Measurements from ENCODE around the gene COTL1. TPM values are rescaled to one million over a fixed set of nuclear protein-coding genes. Genes with fewer than 3 reads are reported as not detected.
A peak's percentile ranks its signal among the peaks of the same experiment; 100 is the strongest.

The COTL1 gene
- total and polyA plus RNA-seq, 3 experiments from 2014 or later, result 373 to 653 (median 388) TPM

- no peak for DNase-seq
- no peaks in the 10 kb centered on the region for H3K36me3 ChIP-seq (ENCODE audit: insufficient read depth, low read length)
- Mint-ChIP-seq H3K27ac (peak overlapping the region; percentile 86 to 97 (median 94)), H3K9me3 (no peaks in the 10 kb centered on the region), H3K4me3 (peak overlapping the region; percentile 52 to 88 (median 80)), H3K36me3 (peaks cover 0 to 52% (median 10%) of the 10 kb centered on the region in 3 donors), H3K4me1 (peaks cover 88 to 97% (median 97%) of the 10 kb centered on the region in 3 donors), H3K27me3 (peaks cover 0 to under 1% of the 10 kb centered on the region in 2 donors)
- CTCF ChIA-PET, result interaction anchor here (1.0 to 4.4 kb wide), 8 partner anchors 9 to 102 kb away, joined by 3 to 42 read pairs (median 5); partner anchors contain the start of gene MEAK7
- no peaks in the 10 kb centered on the region for H3K9me3 ChIP-seq (ENCODE audit: low read length)
- POLR2A ChIA-PET, result interaction anchor here (0.6 to 4.1 kb wide), 8 partner anchors 9 to 92 kb away, joined by 3 to 77 read pairs (median 6); no protein-coding TSS in a partner anchor
- peaks cover 95% of the 10 kb centered on the region for H3K4me1 ChIP-seq (ENCODE audit: insufficient read depth, low read length)
- peak overlapping the region; percentile 49 for H3K4me3 ChIP-seq (ENCODE audit: low read length)
- no peak overlapping the region for H3K27ac ChIP-seq (ENCODE audit: low read depth, low read length)
- no peaks in the 10 kb centered on the region for H3K27me3 ChIP-seq (ENCODE audit: insufficient read depth, low read length, poor library complexity, severe bottlenecking)
These were observed 10.8 kb downstream of the COTL1 start for GRCh38 chr16:84607061-84607460.

DNA sequence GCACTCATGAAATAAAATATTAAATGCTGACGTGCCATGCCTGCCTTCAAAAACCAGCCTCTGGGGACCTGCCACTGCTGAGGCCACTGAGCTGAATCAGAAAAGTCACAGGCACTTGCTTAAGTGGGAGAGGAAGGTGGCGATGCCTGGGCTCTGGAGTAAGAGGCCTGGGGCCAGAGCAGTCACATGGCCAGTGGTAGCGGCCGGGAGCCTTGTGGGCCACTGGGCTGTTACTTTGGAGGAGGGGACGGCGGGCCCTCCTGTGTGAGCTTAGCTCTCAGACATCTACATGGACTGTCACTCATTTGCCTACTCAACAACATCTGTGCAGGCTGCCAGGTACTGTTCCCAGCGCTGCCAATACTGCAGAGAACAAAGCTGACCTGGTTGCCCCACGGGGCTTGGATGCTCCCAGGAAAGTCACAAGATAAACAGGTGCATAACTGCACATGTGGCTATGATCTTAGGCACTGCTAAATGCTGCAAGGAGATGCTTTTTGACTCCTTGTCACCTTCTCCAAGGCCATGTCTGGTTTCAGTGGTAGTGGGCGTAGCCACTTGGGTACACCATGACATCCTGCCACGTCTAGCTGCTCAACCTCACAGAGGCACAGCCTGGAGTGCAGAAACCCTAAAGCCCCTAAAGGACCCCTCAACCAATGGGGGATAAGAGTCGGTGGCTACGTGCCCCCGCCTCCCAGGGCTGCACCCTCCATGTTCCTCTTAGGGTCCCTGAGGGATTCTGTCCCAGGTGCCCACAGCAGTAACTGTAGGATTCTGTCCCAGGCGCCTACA lies 11.6 kb downstream of the COTL1 start:
- Mint-ChIP-seq H3K27me3 (no peaks in the 10 kb centered on the region), H3K27ac (peak overlapping the region; percentile 86 to 97 (median 94)), H3K4me3 (peak overlapping the region; percentile 49 to 88 (median 80)), H3K9me3 (no peaks in the 10 kb centered on the region), H3K36me3 (peaks cover 0 to 46% (median 8%) of the 10 kb centered on the region in 3 donors), H3K4me1 (peaks cover 86 to 97% (median 97%) of the 10 kb centered on the region in 3 donors)
- Histone ChIP-seq H3K4me3 (ENCODE audit: low read length) (peak overlapping the region; percentile 49), H3K4me1 (ENCODE audit: insufficient read depth, low read length) (peaks cover 95% of the 10 kb centered on the region), H3K36me3 (ENCODE audit: insufficient read depth, low read length) (no peaks in the 10 kb centered on the region), H3K9me3 (ENCODE audit: low read length) (no peaks in the 10 kb centered on the region), H3K27me3 (ENCODE audit: insufficient read depth, low read length, poor library complexity, severe bottlenecking) (no peaks in the 10 kb centered on the region), H3K27ac (ENCODE audit: low read depth, low read length) (peak overlapping the region; percentile 17)
- peak in 3 of 5 donors; percentile 46 to 81 (median 62) for DNase-seq
- POLR2A ChIA-PET, result interaction anchor here (0.7 to 4.1 kb wide), 6 partner anchors 9 to 91 kb away, joined by 3 to 77 read pairs (median 7); no protein-coding TSS in a partner anchor
- CTCF ChIA-PET, result interaction anchor here (1.1 to 4.4 kb wide), 8 partner anchors 10 to 101 kb away, joined by 3 to 42 read pairs (median 6); partner anchors contain the start of gene MEAK7

GRCh38 chr16:84605339-84605848 lies 12.5 kb downstream of the COTL1 start:
- peaks cover 95% of the 10 kb centered on the region for H3K4me1 ChIP-seq (ENCODE audit: insufficient read depth, low read length)
- H3K36me3 Mint-ChIP-seq, result peaks cover 0 to 41% (median 1%) of the 10 kb centered on the region in 3 donors

GRCh38 chr16:84604477-84605013 lies 13.3 kb downstream of the COTL1 start:
- Histone ChIP-seq H3K9me3 (ENCODE audit: low read length) (no peaks in the 10 kb centered on the region), H3K4me1 (ENCODE audit: insufficient read depth, low read length) (peaks cover 93% of the 10 kb centered on the region), H3K36me3 (ENCODE audit: insufficient read depth, low read length) (no peaks in the 10 kb centered on the region), H3K27me3 (ENCODE audit: insufficient read depth, low read length, poor library complexity, severe bottlenecking) (no peaks in the 10 kb centered on the region), H3K4me3 (ENCODE audit: low read length) (no peak overlapping the region), H3K27ac (ENCODE audit: low read depth, low read length) (no peak overlapping the region)
- H3K27ac Mint-ChIP-seq, result peak overlapping the region; percentile 49 to 98 (median 85)
- ChIA-PET POLR2A (interaction anchor here (0.8 to 3.3 kb wide), 2 partner anchors 10 to 11 kb away, joined by 4 to 22 read pairs; no protein-coding TSS in a partner anchor), CTCF (interaction anchor here (1.4 to 3.5 kb wide), 2 partner anchors 18 to 91 kb away, joined by 3 to 11 read pairs; no protein-coding TSS in a partner anchor)
- no peak for DNase-seq
- H3K9me3 Mint-ChIP-seq, result no peaks in the 10 kb centered on the region
- H3K27me3 Mint-ChIP-seq, result peaks cover 0 to 2% of the 10 kb centered on the region in 2 donors
- peak overlapping the region in 6 of 7 donors; percentile 1 to 72 (median 46) for H3K4me3 Mint-ChIP-seq
- H3K4me1 Mint-ChIP-seq, result peaks cover 85 to 97% (median 97%) of the 10 kb centered on the region in 3 donors
- peaks cover 0 to 38% (median 1%) of the 10 kb centered on the region in 3 donors for H3K36me3 Mint-ChIP-seq

More at GRCh38 chr16:84605339-84605848, 12.5 kb downstream of the COTL1 start:
- CTCF ChIA-PET, result interaction anchor here (1.4 to 4.4 kb wide), 5 partner anchors 10 to 100 kb away, joined by 3 to 42 read pairs (median 5); partner anchors contain the start of gene MEAK7
- peak overlapping the region in 4 of 7 donors; percentile 37 to 67 (median 45) for H3K4me3 Mint-ChIP-seq
- no peak for DNase-seq
- Histone ChIP-seq H3K27me3 (ENCODE audit: insufficient read depth, low read length, poor library complexity, severe bottlenecking) (no peaks in the 10 kb centered on the region), H3K36me3 (ENCODE audit: insufficient read depth, low read length) (no peaks in the 10 kb centered on the region), H3K9me3 (ENCODE audit: low read length) (no peaks in the 10 kb centered on the region), H3K27ac (ENCODE audit: low read depth, low read length) (no peak overlapping the region), H3K4me3 (ENCODE audit: low read length) (no peak overlapping the region)
- H3K27me3 Mint-ChIP-seq, result no peaks in the 10 kb centered on the region
- H3K9me3 Mint-ChIP-seq, result no peaks in the 10 kb centered on the region
- peak overlapping the region in 7 of 8 donors; percentile 80 to 97 (median 84) for H3K27ac Mint-ChIP-seq
- H3K4me1 Mint-ChIP-seq, result peaks cover 86 to 97% (median 97%) of the 10 kb centered on the region in 3 donors
- POLR2A ChIA-PET, result interaction anchor here (3.3 to 4.1 kb wide), 3 partner anchors 8 to 53 kb away, joined by 8 to 77 read pairs (median 22); no protein-coding TSS in a partner anchor

DNA sequence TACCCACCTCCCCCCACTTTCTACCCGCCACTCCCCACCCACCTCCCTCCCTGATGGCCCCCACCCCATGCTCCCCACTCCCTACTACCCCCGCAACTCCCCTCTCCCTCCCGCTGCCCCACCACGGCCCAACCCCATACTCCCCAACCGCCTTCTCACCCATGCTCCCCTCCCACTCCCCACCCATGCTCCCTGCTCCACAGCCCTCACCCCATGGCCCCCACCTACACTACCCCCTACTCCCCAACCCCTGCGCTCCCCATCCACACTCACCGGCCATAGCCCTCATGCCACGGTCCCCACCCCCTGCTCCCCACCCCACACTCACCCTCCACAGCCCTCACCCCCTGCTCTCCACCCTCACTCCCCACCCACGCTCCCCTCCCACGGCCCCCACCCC lies 13.9 kb downstream of the COTL1 start:
- Histone ChIP-seq H3K4me1 (ENCODE audit: insufficient read depth, low read length) (peaks cover 93% of the 10 kb centered on the region), H3K27ac (ENCODE audit: low read depth, low read length) (no peak overlapping the region), H3K9me3 (ENCODE audit: low read length) (no peaks in the 10 kb centered on the region), H3K4me3 (ENCODE audit: low read length) (no peak overlapping the region), H3K27me3 (ENCODE audit: insufficient read depth, low read length, poor library complexity, severe bottlenecking) (no peaks in the 10 kb centered on the region), H3K36me3 (ENCODE audit: insufficient read depth, low read length) (no peaks in the 10 kb centered on the region)
- Mint-ChIP-seq H3K9me3 (no peaks in the 10 kb centered on the region), H3K4me1 (peaks cover 84 to 97% (median 97%) of the 10 kb centered on the region in 3 donors), H3K27ac (peak overlapping the region in 4 of 8 donors; percentile 86 to 100 (median 96)), H3K36me3 (peaks cover 0 to 38% (median 1%) of the 10 kb centered on the region in 3 donors), H3K4me3 (peak overlapping the region in 3 of 7 donors; percentile 84 to 89 (median 84)), H3K27me3 (peaks cover 0 to 2% of the 10 kb centered on the region in 2 donors)
- CTCF ChIA-PET, result interaction anchor here (3.5 to 7.4 kb wide), 2 partner anchors 11 to 18 kb away, joined by 11 to 53 read pairs; no protein-coding TSS in a partner anchor
- DNase-seq, result no peak
- POLR2A ChIA-PET, result no interaction called here

- peak overlapping the region; percentile 84 to 100 (median 95) for H3K27ac Mint-ChIP-seq
- H3K9me3 Mint-ChIP-seq, result no peaks in the 10 kb centered on the region
- H3K4me3 Mint-ChIP-seq, result peak overlapping the region; percentile 69 to 89 (median 76)
- POLR2A ChIA-PET, result interaction anchor here (0.7 to 7.1 kb wide), 6 partner anchors 8 to 54 kb away, joined by 3 to 82 read pairs (median 5); partner anchors contain the start of gene COTL1
- Histone ChIP-seq H3K9me3 (ENCODE audit: low read length) (no peaks in the 10 kb centered on the region), H3K4me1 (ENCODE audit: insufficient read depth, low read length) (peaks cover 90% of the 10 kb centered on the region), H3K36me3 (ENCODE audit: insufficient read depth, low read length) (no peaks in the 10 kb centered on the region), H3K27ac (ENCODE audit: low read depth, low read length) (peak overlapping the region; percentile 32), H3K27me3 (ENCODE audit: insufficient read depth, low read length, poor library complexity, severe bottlenecking) (no peaks in the 10 kb centered on the region), H3K4me3 (ENCODE audit: low read length) (peak overlapping the region; percentile 2)
- peaks cover 79 to 96% (median 95%) of the 10 kb centered on the region in 3 donors for H3K4me1 Mint-ChIP-seq
- CTCF ChIA-PET, result interaction anchor here (1.2 to 7.4 kb wide), 6 partner anchors 12 to 123 kb away, joined by 3 to 53 read pairs (median 6); no protein-coding TSS in a partner anchor
- H3K27me3 Mint-ChIP-seq, result peaks cover 0 to 2% of the 10 kb centered on the region in 2 donors
- peaks cover 0 to 38% (median 1%) of the 10 kb centered on the region in 3 donors for H3K36me3 Mint-ChIP-seq
- DNase-seq, result peak in 1 of 5 donors; percentile 67
These were observed 14.6 kb downstream of the COTL1 start for GRCh38 chr16:84603140-84603816.

All from CD8-positive, alpha-beta memory T cell (primary cell).